OCI-LY1 (cell line): ENCODE measurements around the gene C9orf72.

Experiments used
- CTCF ChIP-seq: fragments of 200-600 bp; sonication (generic), shearing (Covaris generic); IDR thresholded peaks from 2 replicates; pipeline ENCODE4 v1.5.1; 2017; ENCODE audit warnings: mild to moderate bottlenecking, antibody characterized with exemption, low read length, moderate library complexity, mixed read lengths
- EZH2 ChIP-seq: fragments of 200-600 bp; sonication (generic), shearing (Covaris generic); IDR thresholded peaks from 2 replicates; pipeline ENCODE4 v1.8.0; 2017; ENCODE audit warnings: borderline replicate concordance, mixed run types, mild to moderate bottlenecking, antibody characterized with exemption, low read length, moderate library complexity, mixed read lengths

GRCh38 chr9:27619743-27620142 lies 46.5 kb upstream of the C9orf72 start:
- TF ChIP-seq CTCF (no peak), EZH2 (no peak)
